ENCODE results near the gene LTBP3. TPM values are rescaled to one million over a fixed set of nuclear protein-coding genes. Genes with fewer than 3 reads are reported as not detected.

The LTBP3 gene
- total and polyA plus RNA-seq, 9 of the 15 experiments (the other 6 are each of a cell fraction or from before 2014, with no cell fraction given) = 0.06 to 20.5 (median 4.8) TPM

DNA sequence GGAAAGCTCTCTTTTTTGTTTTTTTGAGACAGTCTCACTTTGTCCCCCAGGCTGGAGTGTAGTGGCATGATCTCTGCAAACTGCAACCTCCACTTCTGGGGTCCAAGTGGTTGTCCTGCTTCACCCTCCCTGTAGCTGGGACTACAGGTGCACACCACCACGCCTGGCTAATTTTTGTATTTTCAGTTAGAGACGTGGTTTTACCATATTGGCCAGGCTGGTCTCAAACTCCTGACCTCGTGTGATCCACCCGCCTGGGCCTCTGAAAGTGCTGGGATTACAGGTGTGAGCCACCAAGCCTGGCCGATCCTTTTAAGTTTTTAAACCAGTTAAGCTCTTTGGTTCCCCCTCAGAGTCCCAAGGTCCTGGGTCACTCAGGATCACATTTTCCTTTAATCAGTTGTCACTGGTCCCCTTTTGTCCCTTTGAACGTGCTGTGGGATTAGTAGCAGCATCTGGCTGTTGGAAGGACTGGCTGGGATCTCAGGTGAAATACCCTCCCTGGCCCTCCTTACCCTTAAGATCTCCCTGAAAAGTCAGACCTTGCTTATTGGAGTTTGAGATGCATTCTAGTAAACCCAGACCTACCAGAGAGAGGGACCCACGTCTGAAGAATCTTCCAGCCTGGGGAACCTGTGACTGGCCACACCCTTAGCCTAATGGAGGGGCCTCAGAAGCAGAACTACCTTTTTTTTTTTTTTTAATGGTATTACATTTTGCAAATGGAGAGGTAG, 51.2 kb downstream of the LTBP3 start (continued):
- TF ChIP-seq, protein P1, sequence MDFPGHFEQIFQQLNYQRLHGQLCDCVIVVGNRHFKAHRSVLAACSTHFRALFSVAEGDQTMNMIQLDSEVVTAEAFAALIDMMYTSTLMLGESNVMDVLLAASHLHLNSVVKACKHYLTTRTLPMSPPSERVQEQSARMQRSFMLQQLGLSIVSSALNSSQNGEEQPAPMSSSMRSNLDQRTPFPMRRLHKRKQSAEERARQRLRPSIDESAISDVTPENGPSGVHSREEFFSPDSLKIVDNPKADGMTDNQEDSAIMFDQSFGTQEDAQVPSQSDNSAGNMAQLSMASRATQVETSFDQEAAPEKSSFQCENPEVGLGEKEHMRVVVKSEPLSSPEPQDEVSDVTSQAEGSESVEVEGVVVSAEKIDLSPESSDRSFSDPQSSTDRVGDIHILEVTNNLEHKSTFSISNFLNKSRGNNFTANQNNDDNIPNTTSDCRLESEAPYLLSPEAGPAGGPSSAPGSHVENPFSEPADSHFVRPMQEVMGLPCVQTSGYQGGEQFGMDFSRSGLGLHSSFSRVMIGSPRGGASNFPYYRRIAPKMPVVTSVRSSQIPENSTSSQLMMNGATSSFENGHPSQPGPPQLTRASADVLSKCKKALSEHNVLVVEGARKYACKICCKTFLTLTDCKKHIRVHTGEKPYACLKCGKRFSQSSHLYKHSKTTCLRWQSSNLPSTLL (IDR thresholded peaks at IDR 0.05) = peak; percentile 96
- TF ChIP-seq GABPA (tag; conservative IDR thresholded peaks at IDR 0.05; ENCODE audit: low read depth) (no peak), PYGO2 (tag; IDR thresholded peaks at IDR 0.05) (peak; percentile 58; the same call in 1 of the 2 replicates), XRCC5 (IDR thresholded peaks at IDR 0.05; ENCODE audit: low read depth, low read length) (peak; percentile 80), NFIX (CRISPR knock-in tag; IDR thresholded peaks at IDR 0.05; ENCODE audit: low read depth) (no peak; the same call in 1 of the 2 replicates), MCM7 (IDR thresholded peaks at IDR 0.05) (no peak)

DNA sequence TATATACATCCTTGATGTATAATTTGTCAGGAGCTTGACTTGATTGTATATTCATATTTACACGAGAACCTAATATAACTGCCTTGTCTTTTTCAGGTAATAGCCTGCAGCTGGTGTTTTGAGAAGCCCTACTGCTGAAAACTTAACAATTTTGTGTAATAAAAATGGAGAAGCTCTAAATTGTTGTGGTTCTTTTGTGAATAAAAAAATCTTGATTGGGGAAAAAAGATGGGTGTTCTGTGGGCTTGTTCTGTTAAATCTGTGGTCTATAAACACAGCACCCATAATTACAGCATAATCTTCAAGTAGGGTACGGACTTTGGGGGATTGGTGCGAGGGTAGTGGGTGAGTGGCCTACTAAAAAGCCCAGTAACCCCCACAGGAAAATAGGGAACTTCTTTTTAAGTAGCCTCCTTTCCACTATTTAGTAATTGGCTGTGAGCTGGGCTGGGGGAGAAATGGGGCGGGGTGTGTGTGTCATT, 51.8 kb downstream of the LTBP3 start:
- Histone ChIP-seq H3K9ac (ENCODE audit: insufficient read depth in 1 of 2, low read depth in 2 of 2, low read length in 2 of 2) (peak overlapping the region in 1 of 2 experiments; percentile 100; a peak in 2 of 4 replicates), H3K36me3 (ENCODE audit: control insufficient read depth, insufficient read depth, low read length) (peaks cover 52% of the 10 kb centered on the region), H3K4me3 (peak overlapping the region; percentile 84), H3K79me2 (ENCODE audit: control insufficient read depth, insufficient read depth, low read length) (peaks cover 72% of the 10 kb centered on the region), H2AFZ (ENCODE audit: low read depth, low read length) (no peak overlapping the region), H3K9me3 (replicated peaks; ENCODE audit: control insufficient read depth, insufficient read depth, low read depth, low read length) (no peaks in the 10 kb centered on the region), H3K27ac (ENCODE audit: extremely low read depth, low read depth, low read length) (peak overlapping the region; percentile 99), H3K4me1 (replicated peaks in 1 of 2; ENCODE audit: control insufficient read depth in 2 of 2, insufficient read depth in 2 of 2, low read length in 2 of 2) (peaks cover 8% of the 10 kb centered on the region in 2 experiments; a peak in 4 of 5 replicates), H3K27me3 (ENCODE audit: control insufficient read depth in 2 of 2, insufficient read depth in 2 of 2, low read length in 2 of 2) (no peaks in the 10 kb centered on the region), H4K20me1 (replicated peaks; ENCODE audit: control insufficient read depth, insufficient read depth, low read length) (peaks cover 47% of the 10 kb centered on the region), H3K9me1 (ENCODE audit: control insufficient read depth, insufficient read depth, low read length) (peaks cover 5% of the 10 kb centered on the region), H3K4me2 (ENCODE audit: insufficient read depth, low read length) (peak overlapping the region; percentile 94)
- ChIA-PET CTCF (ENCODE audit: low intra/inter-chr PET ratio) (interaction anchor here (0.7 kb wide), 1 partner anchor 88 kb away, joined by 3 read pairs; no protein-coding TSS in a partner anchor), POLR2A (interaction anchor here (0.6 to 27.6 kb wide), 50 partner anchors 7 to 1904 kb away, joined by 3 to 2118 read pairs (median 4); partner anchors contain the start of genes DPF2, FAM89B, FRMD8 and MALAT1)
- intact Hi-C loops (cut with micrococcal nuclease) = no loop called here
- FAIRE-seq (no peak), ATAC-seq (no peak), DNase-seq (ENCODE audit: extremely low read depth in 1 of 4, low spot score in 3 of 4) (no peak)
- in situ Hi-C loops (cut with MboI) = loop anchor here (5.0 kb wide), 1 partner anchor 34 kb away; no protein-coding TSS in a partner anchor
- BruUV-seq (replicated peaks) = no TSS peak
- WGBS (ENCODE audit: insufficient coverage, low coverage, missing lambda C conversion rate) = 10% methylated on average over 4 of the region's 4 CpGs
- TF ChIP-seq THRAP3 (IDR thresholded peaks at IDR 0.05; ENCODE audit: borderline replicate concordance) (peak; percentile 62; the same call in 1 of the 2 replicates), KAT7 (CRISPR knock-in tag; IDR thresholded peaks at IDR 0.05; ENCODE audit: borderline replicate concordance) (no peak), POLR2AphosphoS5 (IDR thresholded peaks at IDR 0.05; ENCODE audit: control insufficient read depth, insufficient read depth, low read depth, low read length) (peak; percentile 92; the same call in 1 of the 2 replicates), ARHGAP35 (IDR thresholded peaks at IDR 0.05; ENCODE audit: partially characterized antibody) (peak; percentile 5), PCBP1 (IDR thresholded peaks at IDR 0.05; ENCODE audit: low read depth, low read length, poor library complexity, severe bottlenecking) (peak; percentile 31), KLF16 (IDR thresholded peaks at IDR 0.05) (peak; percentile 29; the same call in 1 of the 2 replicates)
- TF ChIP-seq, protein P2, sequence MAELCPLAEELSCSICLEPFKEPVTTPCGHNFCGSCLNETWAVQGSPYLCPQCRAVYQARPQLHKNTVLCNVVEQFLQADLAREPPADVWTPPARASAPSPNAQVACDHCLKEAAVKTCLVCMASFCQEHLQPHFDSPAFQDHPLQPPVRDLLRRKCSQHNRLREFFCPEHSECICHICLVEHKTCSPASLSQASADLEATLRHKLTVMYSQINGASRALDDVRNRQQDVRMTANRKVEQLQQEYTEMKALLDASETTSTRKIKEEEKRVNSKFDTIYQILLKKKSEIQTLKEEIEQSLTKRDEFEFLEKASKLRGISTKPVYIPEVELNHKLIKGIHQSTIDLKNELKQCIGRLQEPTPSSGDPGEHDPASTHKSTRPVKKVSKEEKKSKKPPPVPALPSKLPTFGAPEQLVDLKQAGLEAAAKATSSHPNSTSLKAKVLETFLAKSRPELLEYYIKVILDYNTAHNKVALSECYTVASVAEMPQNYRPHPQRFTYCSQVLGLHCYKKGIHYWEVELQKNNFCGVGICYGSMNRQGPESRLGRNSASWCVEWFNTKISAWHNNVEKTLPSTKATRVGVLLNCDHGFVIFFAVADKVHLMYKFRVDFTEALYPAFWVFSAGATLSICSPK (IDR thresholded peaks at IDR 0.05; ENCODE audit: borderline replicate concordance) = no peak
- TF ChIP-seq, protein P3, sequence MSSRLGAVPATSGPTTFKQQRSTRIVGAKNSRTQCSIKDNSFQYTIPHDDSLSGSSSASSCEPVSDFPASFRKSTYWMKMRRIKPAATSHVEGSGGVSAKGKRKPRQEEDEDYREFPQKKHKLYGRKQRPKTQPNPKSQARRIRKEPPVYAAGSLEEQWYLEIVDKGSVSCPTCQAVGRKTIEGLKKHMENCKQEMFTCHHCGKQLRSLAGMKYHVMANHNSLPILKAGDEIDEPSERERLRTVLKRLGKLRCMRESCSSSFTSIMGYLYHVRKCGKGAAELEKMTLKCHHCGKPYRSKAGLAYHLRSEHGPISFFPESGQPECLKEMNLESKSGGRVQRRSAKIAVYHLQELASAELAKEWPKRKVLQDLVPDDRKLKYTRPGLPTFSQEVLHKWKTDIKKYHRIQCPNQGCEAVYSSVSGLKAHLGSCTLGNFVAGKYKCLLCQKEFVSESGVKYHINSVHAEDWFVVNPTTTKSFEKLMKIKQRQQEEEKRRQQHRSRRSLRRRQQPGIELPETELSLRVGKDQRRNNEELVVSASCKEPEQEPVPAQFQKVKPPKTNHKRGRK (tag; IDR thresholded peaks at IDR 0.05) = no peak
